Measurements from ENCODE around the gene PCOLCE2. TPM values are rescaled to one million over a fixed set of nuclear protein-coding genes. Genes with fewer than 3 reads are reported as not detected.

Gene PCOLCE2
- total and polyA plus RNA-seq, 10 donors, result 1.8 to 18.2 (median 6.5) TPM

DNA sequence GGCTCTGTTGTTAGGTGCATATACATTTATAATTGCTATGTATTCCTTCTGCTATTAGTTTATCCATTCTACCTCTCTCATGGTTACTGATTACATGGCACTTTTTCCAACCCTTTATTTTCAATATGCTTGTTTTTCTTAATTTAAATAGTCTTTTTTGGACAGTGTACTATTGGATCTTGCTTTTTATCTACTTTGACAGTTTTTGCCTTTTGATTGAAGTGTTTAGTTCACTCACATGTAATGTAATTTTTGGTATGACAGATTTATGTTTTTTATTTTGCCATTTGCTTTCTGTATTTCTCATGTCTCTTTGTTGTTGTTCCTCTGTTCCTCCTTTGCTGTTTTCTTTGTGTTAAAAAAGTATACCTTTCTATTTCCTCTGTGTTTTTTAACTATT is 120.5 kb downstream of the PCOLCE2 start:
- Histone ChIP-seq H3K4me3 (no peak overlapping the region), H3K4me1 (no peaks in the 10 kb centered on the region), H3K36me3 (peaks cover 0 to 6% (median 0%) of the 10 kb centered on the region in 6 donors), H3K9me3 (peaks cover 0 to 32% (median 27%) of the 10 kb centered on the region in 8 donors), H3K27ac (no peak overlapping the region), H3K27me3 (replicated peaks in 1 of 7) (no peaks in the 10 kb centered on the region)
- no peak for DNase-seq
- TF ChIP-seq POLR2A (IDR thresholded peaks at IDR 0.05), result no peak
- no peak for TF ChIP-seq CTCF (IDR thresholded peaks at IDR 0.05 in 8 of 11, conservative IDR thresholded peaks at IDR 0.05 in 3 of 11)
- TF ChIP-seq POLR2AphosphoS5 (IDR thresholded peaks at IDR 0.05), result no peak
- intact Hi-C loops (cut with DNase I; ENCODE audit: low total_unique reads), result no loop called here

Small RNA genes lying within 50 kb of the gene (small RNA-seq; reads per million reads assigned to genes)
- gene RNU7-47P, result 0 reads per million in 4 donors

Other genes starting within 250 kb of the PCOLCE2 start
- gene TRPC1, start 165.0 kb downstream of the PCOLCE2 start, total RNA-seq, result 10 to 100 TPM in 1 of 7 donors, 1 to 10 TPM in 6; 5.5 to 21.8 (median 8.1) TPM
- gene TRPC1, start 165.0 kb downstream of the PCOLCE2 start, polyA plus RNA-seq, result 1 to 10 TPM; 1.7 to 3.0 (median 2.5) TPM
- gene PAQR9, start 74.6 kb upstream of the PCOLCE2 start, total RNA-seq, result under 1 TPM in 3 of 7 donors, not detected in 4; 0.33 to 0.64 (median 0.51) TPM
- under 1 TPM in 1 of 3 donors, not detected in 2; 0.04 TPM for gene PAQR9, start 74.6 kb upstream of the PCOLCE2 start, polyA plus RNA-seq
- gene U2SURP, start 112.5 kb upstream of the PCOLCE2 start, total RNA-seq, result 100 to 1,000 TPM in 5 of 7 donors, 10 to 100 TPM in 2; 73.4 to 130 (median 105) TPM
- 10 to 100 TPM; 29.7 to 31.0 (median 31.0) TPM for gene U2SURP, start 112.5 kb upstream of the PCOLCE2 start, polyA plus RNA-seq
- 10 to 100 TPM; 25.9 to 46.6 (median 32.6) TPM for gene CHST2, start 230.7 kb upstream of the PCOLCE2 start, total RNA-seq
- gene CHST2, start 230.7 kb upstream of the PCOLCE2 start, polyA plus RNA-seq, result 10 to 100 TPM in 2 of 3 donors, 1 to 10 TPM in 1; 8.5 to 15.4 (median 11.9) TPM

Data from spleen (tissue), 11 donors.